Medulla oblongata (tissue), 1 donor: ENCODE measurements around the gene SGCD.

Experiments
- DNase-seq: peaks from one replicate; pipeline ENCODE4 v3.0.0-alpha.2; 2015; ENCODE audit errors: extremely low spot score

SGCD gene

GRCh38 chr5:156687514-156687913, 360.6 kb downstream of the SGCD start:
- DNase-seq = no peak

- no peak for DNase-seq
Measured at GRCh38 chr5:156691572-156691971, 364.6 kb downstream of the SGCD start.

GRCh38 chr5:156693113-156693512, 366.1 kb downstream of the SGCD start:
- DNase-seq = no peak

- DNase-seq = no peak
Measured at GRCh38 chr5:156694598-156694997, 367.6 kb downstream of the SGCD start.

- no peak for DNase-seq
Measured at GRCh38 chr5:156695774-156696173, 368.8 kb downstream of the SGCD start.

- DNase-seq = no peak
Measured at GRCh38 chr5:156698323-156698722, 371.4 kb downstream of the SGCD start.

GRCh38 chr5:156699147-156699546, 372.2 kb downstream of the SGCD start:
- no peak for DNase-seq

- no peak for DNase-seq
Measured at GRCh38 chr5:156704139-156704538, 377.2 kb downstream of the SGCD start.

- no peak for DNase-seq
Measured at GRCh38 chr5:156706631-156707030, 379.7 kb downstream of the SGCD start.

GRCh38 chr5:156707750-156708149, 380.8 kb downstream of the SGCD start:
- no peak for DNase-seq

- no peak for DNase-seq
Measured at GRCh38 chr5:156715287-156715686, 388.3 kb downstream of the SGCD start.

GRCh38 chr5:156716591-156717380, 389.8 kb downstream of the SGCD start:
- no peak for DNase-seq

GRCh38 chr5:156718985-156719384, 392.0 kb downstream of the SGCD start:
- DNase-seq = no peak

GRCh38 chr5:156722358-156722757, 395.4 kb downstream of the SGCD start:
- no peak for DNase-seq

GRCh38 chr5:156735477-156735876, 408.5 kb downstream of the SGCD start:
- DNase-seq = no peak

- DNase-seq = no peak
Measured at GRCh38 chr5:156741516-156741915, 414.6 kb downstream of the SGCD start.

- no peak for DNase-seq
Measured at GRCh38 chr5:156753846-156754245, 426.9 kb downstream of the SGCD start.

- DNase-seq = no peak
Measured at GRCh38 chr5:156755421-156756087, 428.6 kb downstream of the SGCD start.

- peak; percentile 21 for DNase-seq
Measured at GRCh38 chr5:156758011-156758791, 431.2 kb downstream of the SGCD start.

GRCh38 chr5:156759156-156759555, 432.2 kb downstream of the SGCD start:
- DNase-seq = peak; percentile 25

- no peak for DNase-seq
Measured at GRCh38 chr5:156762771-156763170, 435.8 kb downstream of the SGCD start.

- DNase-seq = no peak
Measured at GRCh38 chr5:156764176-156764971, 437.4 kb downstream of the SGCD start.
